Tibial nerve (tissue), 3 donors: Measurements from ENCODE around the gene CCDC188.

Experiments used
- POLR2A ChIP-seq, 2 donors: fragments of 450-650 bp; IDR thresholded peaks; one replicate each; pipeline ENCODE4 v1.6.1; 2017; ENCODE audit warnings: antibody characterized with exemption in 2 of 2, mild to moderate bottlenecking in 2 of 2, moderate library complexity in 2 of 2
- TF ChIP-seq, protein P1 (sequence below), 5 experiments: fragments of 200-600 bp in 3 of 5; fragments of 450-650 bp in 2 of 5; sonication (generic) in 3 of 5; IDR thresholded peaks; one replicate each; pipeline ENCODE4 v1.5.1; 2016 to 2019; ENCODE audit warnings: antibody characterized with exemption in 5 of 5, mild to moderate bottlenecking in 3 of 5, moderate library complexity in 2 of 5

DNA sequence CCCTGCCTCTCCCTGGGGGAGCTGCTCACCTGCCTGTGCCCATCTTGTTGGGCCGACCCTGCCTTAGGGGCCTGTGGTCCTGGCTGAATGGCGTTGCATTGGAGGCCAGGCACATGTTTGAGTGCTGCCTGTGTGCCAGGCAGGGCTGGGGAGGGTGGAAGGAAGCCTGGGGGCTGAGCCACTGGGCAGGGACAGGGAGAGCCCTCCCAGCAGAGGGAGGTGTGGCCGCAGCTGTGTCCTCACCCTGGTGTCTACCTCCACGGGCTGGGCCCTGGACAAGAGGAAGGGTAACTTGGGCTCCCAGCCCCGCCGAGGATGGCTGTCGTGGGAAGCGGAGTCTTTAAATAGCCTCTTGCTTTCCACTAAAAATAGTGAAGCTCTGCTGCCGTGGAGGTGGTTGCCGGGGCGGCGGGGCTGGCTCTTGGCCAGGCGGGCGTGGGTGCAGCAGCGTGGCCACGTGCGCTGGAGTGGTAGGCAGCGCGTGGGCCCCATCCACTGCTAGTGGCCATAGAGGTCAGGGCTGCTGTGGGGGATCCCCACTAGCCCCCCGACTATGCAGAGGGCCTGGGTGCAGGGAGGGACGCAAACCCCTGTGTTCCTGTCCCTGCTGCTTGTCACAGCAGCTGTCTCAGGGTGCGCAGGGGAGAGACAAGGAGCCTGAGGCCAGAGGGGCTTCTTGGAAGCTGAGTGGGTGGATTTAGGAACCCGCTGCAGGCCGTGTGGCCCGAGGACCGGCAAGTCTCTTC, 13.0 kb downstream of the CCDC188 start:
- TF ChIP-seq, protein P1, sequence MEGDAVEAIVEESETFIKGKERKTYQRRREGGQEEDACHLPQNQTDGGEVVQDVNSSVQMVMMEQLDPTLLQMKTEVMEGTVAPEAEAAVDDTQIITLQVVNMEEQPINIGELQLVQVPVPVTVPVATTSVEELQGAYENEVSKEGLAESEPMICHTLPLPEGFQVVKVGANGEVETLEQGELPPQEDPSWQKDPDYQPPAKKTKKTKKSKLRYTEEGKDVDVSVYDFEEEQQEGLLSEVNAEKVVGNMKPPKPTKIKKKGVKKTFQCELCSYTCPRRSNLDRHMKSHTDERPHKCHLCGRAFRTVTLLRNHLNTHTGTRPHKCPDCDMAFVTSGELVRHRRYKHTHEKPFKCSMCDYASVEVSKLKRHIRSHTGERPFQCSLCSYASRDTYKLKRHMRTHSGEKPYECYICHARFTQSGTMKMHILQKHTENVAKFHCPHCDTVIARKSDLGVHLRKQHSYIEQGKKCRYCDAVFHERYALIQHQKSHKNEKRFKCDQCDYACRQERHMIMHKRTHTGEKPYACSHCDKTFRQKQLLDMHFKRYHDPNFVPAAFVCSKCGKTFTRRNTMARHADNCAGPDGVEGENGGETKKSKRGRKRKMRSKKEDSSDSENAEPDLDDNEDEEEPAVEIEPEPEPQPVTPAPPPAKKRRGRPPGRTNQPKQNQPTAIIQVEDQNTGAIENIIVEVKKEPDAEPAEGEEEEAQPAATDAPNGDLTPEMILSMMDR (IDR thresholded peaks at IDR 0.05) = no peak
- TF ChIP-seq POLR2A (IDR thresholded peaks at IDR 0.05) = no peak
